ENCODE data around the gene ZNF341. TPM values are rescaled to one million over a fixed set of nuclear protein-coding genes. Genes with fewer than 3 reads are reported as not detected.

Gene ZNF341
- total and polyA plus RNA-seq, 2 of the 8 experiments (the other 6 are each of a cell fraction or from before 2014, with no cell fraction given): 5.8 to 6.4 TPM

DNA sequence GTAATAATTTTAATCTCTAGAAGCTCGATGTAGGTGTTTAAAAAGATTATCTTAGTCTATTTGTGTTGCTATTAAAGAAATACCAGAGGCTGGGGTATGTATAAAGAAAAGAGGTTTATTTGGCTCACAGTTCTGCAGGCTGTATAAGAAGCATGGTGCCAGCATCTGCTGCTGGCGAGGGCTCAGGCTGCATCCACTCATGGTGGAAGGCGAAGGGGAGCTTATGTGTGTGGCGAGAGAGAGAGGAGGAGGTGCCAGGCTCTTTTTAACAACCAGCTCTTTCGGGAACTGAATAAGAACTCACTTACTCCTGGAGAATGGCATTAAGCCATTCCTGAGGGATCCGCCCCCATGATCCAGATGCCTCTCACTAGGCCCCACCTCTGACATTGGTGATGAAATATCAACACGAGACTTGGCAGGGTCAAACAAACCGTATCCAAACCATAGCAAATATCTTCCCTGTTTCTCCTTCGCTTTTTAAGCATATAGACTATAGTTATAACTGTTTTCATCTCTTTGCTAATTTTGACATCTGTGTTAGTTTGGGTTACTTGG, 103.9 kb downstream of the ZNF341 start (continued):
- TF ChIP-seq CTBP2 (IDR thresholded peaks at IDR 0.05; ENCODE audit: borderline replicate concordance, insufficient read depth, insufficient read length, low read length) (no peak), SP4 (IDR thresholded peaks at IDR 0.05; ENCODE audit: low read length) (no peak), ATF3 (IDR thresholded peaks at IDR 0.05; ENCODE audit: insufficient read depth, low read depth, low read length) (no peak)

All from H1 (cell line).